ENCODE results near the gene PKHD1.

PKHD1 gene

GRCh38 chr6:51777618-51778017 lies 309.8 kb downstream of the PKHD1 start:
- DNase-seq, result no peak

GRCh38 chr6:51775942-51776860 lies 311.2 kb downstream of the PKHD1 start:
- DNase-seq, result no peak

DNA sequence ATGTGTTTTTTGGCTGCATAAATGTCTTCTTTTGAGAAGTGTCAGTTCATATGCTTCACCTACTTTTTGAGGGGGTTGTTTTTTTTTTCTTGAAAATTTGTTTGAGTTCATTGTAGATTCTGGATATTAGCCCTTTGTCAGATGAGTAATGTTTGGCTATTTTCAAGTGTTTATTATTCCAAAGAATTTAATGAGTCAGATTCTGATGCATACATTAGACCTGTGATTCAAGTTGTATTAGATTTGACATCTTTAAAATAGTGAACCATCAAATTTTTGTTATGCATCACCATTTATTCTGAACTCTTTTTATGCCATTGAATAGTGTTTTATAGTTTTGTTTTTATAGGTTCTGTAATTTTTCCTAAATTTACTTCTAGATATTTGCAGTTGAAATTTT lies 319.3 kb downstream of the PKHD1 start:
- DNase-seq, result no peak

- no peak for DNase-seq
These were observed 322.2 kb downstream of the PKHD1 start for GRCh38 chr6:51765230-51765629.

DNA sequence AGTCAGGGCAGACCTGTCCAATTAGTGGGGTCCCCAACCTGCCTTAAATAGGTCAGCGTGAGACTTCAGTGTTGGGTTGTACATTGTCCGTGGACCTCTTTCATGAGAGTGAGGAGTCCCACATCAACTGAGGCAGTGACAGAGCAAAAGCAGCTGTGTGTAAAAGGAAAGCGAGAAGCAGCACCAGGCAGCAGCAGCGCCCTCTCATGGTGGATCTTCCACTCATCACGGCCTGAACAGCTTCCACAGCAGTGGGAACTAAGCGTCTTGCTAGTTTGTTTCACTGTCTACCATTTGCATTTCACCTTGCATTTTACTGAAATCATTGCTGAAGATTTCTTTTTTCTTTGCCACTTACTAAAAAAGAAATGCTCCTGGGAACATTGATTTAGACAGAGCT lies 333.8 kb downstream of the PKHD1 start:
- DNase-seq, result no peak

DNA sequence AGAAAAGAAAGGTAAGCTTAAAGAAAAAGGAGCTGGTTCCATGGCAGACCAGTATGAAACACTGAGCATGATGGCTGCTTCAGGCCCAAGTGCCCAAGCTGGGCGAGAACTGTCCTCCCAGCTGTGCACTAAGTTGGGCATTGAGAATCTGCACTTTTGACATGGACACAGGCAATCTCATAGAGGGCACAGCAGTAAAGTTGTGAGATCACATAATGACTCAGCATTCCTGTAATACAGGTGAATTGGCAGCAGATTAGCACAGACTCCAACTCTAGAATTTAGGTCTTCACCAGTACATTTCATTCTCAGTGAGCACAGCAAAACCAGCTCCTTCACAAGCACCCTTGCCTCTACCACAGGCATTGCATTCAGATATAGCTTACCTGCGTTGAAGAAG lies 343.4 kb downstream of the PKHD1 start:
- no peak for DNase-seq

DNA sequence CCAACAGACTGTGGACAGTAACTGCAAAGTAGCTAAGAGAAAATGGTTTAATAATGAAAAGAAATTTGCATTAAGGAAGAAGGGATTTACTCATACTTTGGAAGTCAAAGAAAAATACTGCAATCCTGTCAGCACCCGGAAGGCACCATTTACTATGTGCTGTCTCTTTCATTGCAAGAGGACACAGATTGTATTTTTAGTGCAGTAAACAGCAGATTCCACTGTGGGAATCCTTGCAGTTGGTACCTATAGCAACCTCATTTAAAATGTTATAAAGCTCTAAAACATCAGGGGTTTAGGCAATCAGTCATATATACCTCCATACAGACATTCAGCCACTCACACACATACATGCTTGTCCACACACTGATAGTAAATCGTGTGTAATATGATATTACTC lies 346.8 kb downstream of the PKHD1 start:
- no peak for DNase-seq

DNA sequence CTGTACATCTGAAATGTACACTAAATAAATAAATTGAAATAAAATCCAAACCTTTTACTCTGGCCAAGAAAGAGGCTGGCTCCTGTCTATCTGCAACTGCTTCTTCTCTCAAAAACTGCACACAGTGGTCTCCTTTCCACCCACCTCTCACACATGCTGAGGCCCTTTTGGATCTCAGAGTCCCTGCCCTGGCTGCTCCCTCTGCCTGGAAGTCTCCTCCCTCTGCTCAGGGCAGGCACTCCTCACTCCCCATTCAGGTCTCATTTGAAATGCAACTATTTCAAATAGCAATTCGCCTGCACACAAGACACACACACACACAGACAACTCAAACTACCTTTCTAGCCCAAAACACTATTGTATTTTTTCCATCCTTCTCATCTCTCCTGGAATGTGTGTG lies 348.8 kb downstream of the PKHD1 start:
- DNase-seq, result no peak

DNA sequence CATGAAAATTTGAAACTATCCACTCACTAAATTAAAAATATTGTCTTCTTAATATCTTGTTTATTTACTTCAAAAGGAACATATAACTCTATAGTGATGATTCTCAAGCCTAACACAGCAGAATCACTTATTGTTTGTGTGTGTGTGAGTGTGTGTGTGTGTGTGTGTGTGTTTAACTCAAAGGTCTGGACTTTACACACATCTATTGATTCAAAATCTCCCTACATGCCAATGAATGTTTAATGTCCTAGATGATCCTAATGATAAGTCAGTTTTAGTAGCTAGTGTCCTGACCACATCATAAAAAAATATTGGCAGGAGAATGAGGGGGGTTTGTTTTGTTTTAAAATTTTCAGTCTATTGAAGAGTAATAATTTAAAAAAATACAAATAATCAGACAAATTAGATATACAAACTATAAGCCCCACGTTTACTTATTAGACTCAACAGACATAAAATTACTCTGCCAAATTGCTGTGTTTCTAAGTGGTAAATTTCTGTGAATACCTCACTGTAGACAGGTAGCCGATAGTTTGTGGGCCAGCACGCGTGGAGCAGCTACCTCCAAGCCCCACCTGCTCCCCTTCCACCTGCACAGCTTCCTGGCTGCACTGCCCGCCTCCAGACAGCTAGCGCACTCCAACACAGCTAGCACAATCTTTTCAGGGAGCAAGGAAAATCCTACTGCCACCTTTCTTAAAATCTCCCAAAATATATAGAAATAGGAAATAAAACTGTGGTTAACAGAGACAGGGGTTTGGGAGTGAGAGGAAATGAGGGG lies 349.6 kb downstream of the PKHD1 start:
- no peak for DNase-seq

- no peak for DNase-seq
These were observed 362.3 kb downstream of the PKHD1 start for GRCh38 chr6:51725155-51725554.

- DNase-seq, result no peak
These were observed 367.1 kb downstream of the PKHD1 start for GRCh38 chr6:51720327-51720726.

GRCh38 chr6:51719297-51719696 lies 368.1 kb downstream of the PKHD1 start:
- no peak for DNase-seq

GRCh38 chr6:51718533-51718932 lies 368.9 kb downstream of the PKHD1 start:
- DNase-seq, result no peak

DNA sequence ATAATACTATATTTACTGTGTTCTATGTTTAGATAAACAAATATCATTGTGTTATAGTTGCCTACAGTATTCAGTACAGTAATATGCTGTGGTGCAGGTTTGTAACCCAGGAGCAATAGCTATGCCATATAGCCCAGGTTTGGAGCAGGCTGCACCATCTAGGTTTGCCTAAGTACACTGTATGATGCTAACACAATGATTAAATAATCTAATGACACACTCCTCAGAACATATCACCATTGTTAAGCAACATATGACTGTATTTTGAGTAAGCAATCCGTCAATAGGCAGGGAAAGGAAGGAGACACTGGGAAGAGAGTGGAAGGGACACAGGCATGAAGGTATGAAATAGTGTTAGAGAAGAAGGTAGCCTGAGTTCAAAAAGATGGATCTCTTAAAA lies 369.9 kb downstream of the PKHD1 start:
- DNase-seq, result no peak

- DNase-seq, result no peak
These were observed 375.5 kb downstream of the PKHD1 start for GRCh38 chr6:51711876-51712275.

DNA sequence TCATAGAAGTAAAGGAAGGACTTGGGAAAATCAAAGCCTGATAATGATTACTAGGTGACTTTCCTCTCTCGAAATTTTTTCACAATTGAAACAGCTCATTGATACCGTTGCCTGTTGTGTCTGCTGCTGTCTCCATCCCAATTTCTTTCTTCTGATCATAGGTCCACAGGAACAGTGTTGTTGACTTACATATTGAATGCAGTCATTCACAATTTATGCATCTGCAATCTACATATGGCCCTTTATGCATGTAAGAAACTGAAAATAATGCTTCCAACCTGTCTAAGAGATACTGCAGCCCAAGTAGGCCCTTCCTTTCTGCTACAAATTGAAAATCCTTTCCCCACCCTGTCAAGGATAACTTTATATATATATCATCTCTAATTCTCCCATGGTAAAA lies 381.3 kb downstream of the PKHD1 start:
- DNase-seq, result no peak

DNA sequence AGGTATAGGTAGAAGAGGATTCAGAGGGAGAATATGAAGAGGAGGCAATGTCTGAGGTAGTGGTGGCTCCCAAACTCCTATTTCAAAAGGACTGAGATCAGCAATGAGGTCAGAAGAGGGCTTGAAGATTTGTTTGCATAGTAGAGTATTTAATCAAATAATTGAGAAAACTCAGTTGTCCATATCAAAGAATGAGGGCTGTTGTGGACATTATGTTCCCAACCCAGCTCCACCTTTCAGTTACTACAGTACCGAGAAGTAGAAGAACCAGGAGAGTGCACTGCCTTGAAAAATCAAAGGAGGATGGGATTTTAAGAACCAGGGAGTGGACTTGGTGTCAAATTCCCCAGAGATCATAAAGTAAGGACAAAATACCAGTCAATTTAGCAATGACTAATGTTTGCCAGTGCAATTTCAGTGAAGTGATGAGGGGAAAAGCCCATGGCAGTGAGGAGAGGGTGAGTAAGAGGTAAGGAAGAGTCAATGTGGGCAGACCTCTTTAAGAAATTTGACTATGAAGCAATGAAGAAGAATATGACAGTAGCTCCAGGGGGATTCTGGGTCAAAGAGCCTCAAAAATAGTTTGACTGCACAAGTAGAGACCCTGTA lies 382.4 kb downstream of the PKHD1 start:
- DNase-seq, result no peak

DNA sequence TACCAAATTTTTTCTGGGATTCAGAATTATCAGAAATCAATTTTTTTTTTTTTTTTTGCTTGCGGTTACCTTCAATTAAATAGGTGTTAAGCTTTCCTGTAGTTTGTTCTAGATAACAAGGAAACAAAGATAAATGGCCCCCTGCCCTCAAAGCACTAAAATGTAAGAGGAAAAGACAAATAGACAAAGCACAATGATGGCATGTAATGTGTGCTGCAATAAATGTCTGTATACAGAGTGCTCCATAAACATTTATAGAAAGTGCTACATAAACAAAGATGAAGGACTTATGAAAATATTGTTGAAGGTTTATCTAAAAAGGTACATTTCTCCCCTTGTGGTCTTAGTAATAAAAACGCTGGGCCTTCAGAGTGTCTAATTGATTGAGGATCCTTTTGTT lies 384.6 kb downstream of the PKHD1 start:
- DNase-seq, result no peak

DNA sequence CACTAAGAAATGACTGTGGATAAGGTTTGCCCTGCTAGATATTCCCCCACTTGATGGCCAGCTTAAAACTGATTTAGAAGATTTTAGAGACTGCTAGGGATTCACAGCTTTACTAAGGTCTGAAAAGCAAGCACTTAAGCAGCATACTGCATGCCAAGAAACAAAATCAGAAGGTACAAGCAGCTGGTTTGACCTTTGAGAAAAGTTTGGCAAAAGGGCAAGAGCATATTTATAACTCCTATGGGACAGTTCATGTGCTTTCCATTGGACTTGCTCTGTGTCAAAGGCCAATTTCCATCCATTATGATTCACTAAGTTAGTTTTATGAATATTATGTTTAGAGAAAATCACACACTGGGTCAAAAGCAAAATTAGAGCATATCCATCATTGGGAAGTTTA lies 402.8 kb downstream of the PKHD1 start:
- no peak for DNase-seq

DNA sequence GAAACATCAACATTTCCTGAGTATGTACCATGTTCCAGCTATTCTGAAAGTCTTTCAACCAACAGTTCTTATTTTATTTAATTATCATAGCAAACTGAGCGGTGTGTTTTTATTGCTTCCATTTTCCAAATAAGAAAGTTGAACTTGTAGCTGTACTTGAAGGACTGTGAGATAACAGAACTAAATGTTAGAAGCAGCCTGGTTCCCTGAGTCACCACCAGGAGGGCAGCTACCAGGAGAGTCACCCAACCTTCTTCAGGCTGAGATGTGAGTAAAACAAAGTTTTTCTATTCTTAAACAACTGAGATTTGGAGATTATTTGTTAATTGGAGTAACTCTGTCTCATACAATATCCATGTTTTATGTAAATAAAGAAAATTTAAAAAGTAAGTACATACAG lies 403.4 kb downstream of the PKHD1 start:
- no peak for DNase-seq

DNA sequence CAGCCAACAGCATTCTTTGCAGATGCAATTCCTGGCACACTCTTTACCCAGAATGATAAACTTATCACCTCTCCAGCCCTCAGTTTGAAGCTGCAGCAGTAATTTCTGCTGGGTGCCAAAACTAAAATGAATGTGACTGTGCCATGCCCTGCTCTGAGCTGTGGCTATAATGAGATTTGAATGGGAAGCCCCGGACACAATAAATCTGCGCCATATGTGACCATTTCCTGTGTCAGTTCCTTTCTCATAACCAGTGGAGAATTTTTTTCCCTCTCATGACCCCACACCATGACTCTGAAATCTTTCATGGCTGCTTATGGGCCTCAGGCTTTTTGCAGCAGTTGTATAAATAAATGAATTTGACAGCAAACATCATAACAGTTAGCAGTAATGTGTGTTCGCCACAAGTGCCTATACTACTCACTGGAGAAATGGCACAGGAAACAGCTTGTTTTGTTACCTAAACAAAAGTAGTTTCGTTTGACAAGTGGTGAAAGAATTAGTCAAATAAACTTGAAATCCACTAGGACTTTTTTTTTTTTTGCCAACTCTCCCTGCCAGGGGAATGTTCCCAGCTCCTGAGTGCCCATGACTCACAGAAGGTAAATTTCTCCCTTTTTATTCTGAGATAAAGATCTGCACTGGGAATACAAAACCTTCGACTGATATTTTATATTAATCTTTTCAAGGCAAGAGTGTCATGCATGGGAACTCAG lies 408.4 kb downstream of the PKHD1 start:
- DNase-seq, result no peak

DNA sequence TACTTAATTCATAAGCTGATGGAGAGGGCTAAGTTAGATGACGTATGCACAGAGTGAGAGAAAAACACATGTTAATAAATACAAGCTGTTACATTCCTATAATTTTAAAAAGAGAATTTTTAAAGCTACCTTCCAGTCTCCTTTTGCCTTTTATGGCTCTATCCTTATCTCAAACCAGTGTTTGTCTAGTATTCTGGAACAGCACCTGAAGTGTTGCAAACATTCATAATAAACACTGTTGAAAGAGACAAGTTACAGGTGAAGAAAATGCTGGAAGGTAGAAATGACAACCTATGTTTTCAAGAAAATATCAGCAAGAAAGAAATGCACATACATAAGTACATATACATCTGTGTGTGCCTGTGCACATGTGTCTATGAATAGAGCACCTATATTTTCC lies 409.1 kb downstream of the PKHD1 start:
- DNase-seq, result no peak

GRCh38 chr6:51675922-51676275 lies 411.5 kb downstream of the PKHD1 start:
- DNase-seq, result no peak

Data from SHP77 treated with DMSO at 0.1 percent for 48 hours (cell line).